OCI-LY1 (cell line): ENCODE data around the gene ST6GALNAC5.

Experiments used
- H2AFZ ChIP-seq: fragments of 200-600 bp; sonication (generic), shearing (Covaris generic); 2 replicates; pipeline ENCODE4 v1.6.0; 2014; ENCODE audit warnings: antibody characterized with exemption, mild to moderate bottlenecking, low read length
- H3F3A ChIP-seq: fragments of 200-600 bp; sonication (generic), shearing (Covaris generic); 2 replicates; pipeline ENCODE4 v1.6.0; 2014; ENCODE audit warnings: mild to moderate bottlenecking, antibody characterized with exemption, low read length, moderate library complexity; ENCODE audit not compliant: insufficient read depth
- H3K27ac ChIP-seq: fragments of 200-600 bp; sonication (generic); 2 replicates; pipeline ENCODE4 v1.5.1; 2014; ENCODE audit warnings: low read length, mixed run types, mild to moderate bottlenecking, low read depth; ENCODE audit not compliant: poor library complexity, severe bottlenecking
- H3K27me3 ChIP-seq: fragments of 200-600 bp; sonication (generic); 2 replicates; pipeline ENCODE4 v1.6.0; 2014; ENCODE audit warnings: antibody characterized with exemption, mild to moderate bottlenecking, low read length, moderate library complexity; ENCODE audit not compliant: insufficient read depth
- H3K36me3 ChIP-seq: fragments of 200-600 bp; sonication (generic); 2 replicates; pipeline ENCODE4 v1.6.1; 2014; ENCODE audit warnings: mild to moderate bottlenecking, antibody characterized with exemption, low read length, moderate library complexity, mixed read lengths; ENCODE audit not compliant: insufficient read depth
- H3K4me1 ChIP-seq: fragments of 200-600 bp; sonication (generic); 2 replicates; pipeline ENCODE4 v1.5.1; 2014; ENCODE audit warnings: mild to moderate bottlenecking, low read length, moderate library complexity; ENCODE audit not compliant: insufficient read depth, severe bottlenecking
- H3K4me2 ChIP-seq: fragments of 200-600 bp; sonication (generic), shearing (Covaris generic); 2 replicates; pipeline ENCODE4 v1.6.1; 2014; ENCODE audit warnings: low read length
- H3K4me3 ChIP-seq: fragments of 200-600 bp; sonication (generic); 2 replicates; pipeline ENCODE4 v1.5.1; 2014; ENCODE audit warnings: low read length, low read depth, mild to moderate bottlenecking, mixed read lengths; ENCODE audit not compliant: poor library complexity, severe bottlenecking
- H3K79me2 ChIP-seq: fragments of 200-600 bp; shearing (Covaris generic); 2 replicates; pipeline ENCODE4 v1.6.1; 2016; ENCODE audit warnings: mixed run types, low read length, mixed read lengths; ENCODE audit not compliant: insufficient read depth
- H3K9ac ChIP-seq: fragments of 200-600 bp; sonication (generic), shearing (Covaris generic); 2 replicates; pipeline ENCODE4 v1.6.1; 2014; ENCODE audit warnings: mild to moderate bottlenecking, low read length, mixed read lengths
- H3K9me2 ChIP-seq: fragments of 200-600 bp; sonication (generic), shearing (Covaris generic); 2 replicates; pipeline ENCODE4 v1.6.1; 2014; ENCODE audit warnings: low read depth, mild to moderate bottlenecking, low read length, mixed read lengths
- H3K9me3 ChIP-seq: fragments of 200-600 bp; shearing (Covaris generic); 2 replicates; pipeline ENCODE4 v1.6.1; 2014; ENCODE audit warnings: low read length, mixed read lengths
- H4K20me1 ChIP-seq: fragments of 200-600 bp; sonication (generic), shearing (Covaris generic); 2 replicates; pipeline ENCODE4 v1.6.0; 2016; ENCODE audit warnings: mild to moderate bottlenecking, low read length; ENCODE audit not compliant: insufficient read depth
- EZH2 ChIP-seq: fragments of 200-600 bp; sonication (generic), shearing (Covaris generic); IDR thresholded peaks from 2 replicates; pipeline ENCODE4 v1.8.0; 2017; ENCODE audit warnings: borderline replicate concordance, mixed run types, mild to moderate bottlenecking, antibody characterized with exemption, low read length, moderate library complexity, mixed read lengths
- TF ChIP-seq, protein P1 (sequence below): fragments of 200-600 bp; sonication (generic), shearing (Covaris generic); IDR thresholded peaks from 2 replicates; pipeline ENCODE4 v1.5.1; 2017; ENCODE audit warnings: mild to moderate bottlenecking, antibody characterized with exemption, low read length, moderate library complexity, mixed read lengths

ST6GALNAC5 gene

DNA sequence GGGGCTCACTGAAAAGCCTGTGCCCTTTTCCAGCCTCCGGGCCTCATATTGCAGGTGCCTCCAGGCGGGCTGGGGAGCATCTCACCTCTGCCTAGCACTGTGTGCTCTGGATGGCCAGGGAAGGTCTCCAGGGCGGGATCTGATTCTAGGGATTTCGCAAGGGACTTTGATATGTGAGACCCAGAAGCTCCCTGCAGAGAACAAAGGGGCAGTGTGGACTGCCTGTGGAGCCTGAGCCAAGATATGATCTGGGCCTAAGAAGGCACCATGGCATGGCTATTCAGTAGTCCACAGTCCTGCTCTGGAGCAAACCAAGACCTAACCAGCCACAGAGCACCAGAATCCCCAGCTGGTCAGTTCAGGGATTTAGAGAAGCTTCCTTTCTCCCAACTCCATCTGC, 157.2 kb downstream of the ST6GALNAC5 start:
- no peak for TF ChIP-seq EZH2
- TF ChIP-seq, protein P1, sequence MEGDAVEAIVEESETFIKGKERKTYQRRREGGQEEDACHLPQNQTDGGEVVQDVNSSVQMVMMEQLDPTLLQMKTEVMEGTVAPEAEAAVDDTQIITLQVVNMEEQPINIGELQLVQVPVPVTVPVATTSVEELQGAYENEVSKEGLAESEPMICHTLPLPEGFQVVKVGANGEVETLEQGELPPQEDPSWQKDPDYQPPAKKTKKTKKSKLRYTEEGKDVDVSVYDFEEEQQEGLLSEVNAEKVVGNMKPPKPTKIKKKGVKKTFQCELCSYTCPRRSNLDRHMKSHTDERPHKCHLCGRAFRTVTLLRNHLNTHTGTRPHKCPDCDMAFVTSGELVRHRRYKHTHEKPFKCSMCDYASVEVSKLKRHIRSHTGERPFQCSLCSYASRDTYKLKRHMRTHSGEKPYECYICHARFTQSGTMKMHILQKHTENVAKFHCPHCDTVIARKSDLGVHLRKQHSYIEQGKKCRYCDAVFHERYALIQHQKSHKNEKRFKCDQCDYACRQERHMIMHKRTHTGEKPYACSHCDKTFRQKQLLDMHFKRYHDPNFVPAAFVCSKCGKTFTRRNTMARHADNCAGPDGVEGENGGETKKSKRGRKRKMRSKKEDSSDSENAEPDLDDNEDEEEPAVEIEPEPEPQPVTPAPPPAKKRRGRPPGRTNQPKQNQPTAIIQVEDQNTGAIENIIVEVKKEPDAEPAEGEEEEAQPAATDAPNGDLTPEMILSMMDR, result no peak
- H2AFZ ChIP-seq, result no peak overlapping the region
- H3K4me2 ChIP-seq, result no peak overlapping the region
- no peaks in the 10 kb centered on the region for H4K20me1 ChIP-seq
- H3K9ac ChIP-seq, result no peak overlapping the region
- no peaks in the 10 kb centered on the region for H3K27me3 ChIP-seq
- no peaks in the 10 kb centered on the region for H3K4me1 ChIP-seq
- no peaks in the 10 kb centered on the region for H3K36me3 ChIP-seq
- no peaks in the 10 kb centered on the region for H3K79me2 ChIP-seq
- no peaks in the 10 kb centered on the region for H3F3A ChIP-seq
- H3K27ac ChIP-seq, result no peak overlapping the region
- H3K9me2 ChIP-seq, result no peaks in the 10 kb centered on the region
- no peaks in the 10 kb centered on the region for H3K9me3 ChIP-seq
- no peak overlapping the region for H3K4me3 ChIP-seq

DNA sequence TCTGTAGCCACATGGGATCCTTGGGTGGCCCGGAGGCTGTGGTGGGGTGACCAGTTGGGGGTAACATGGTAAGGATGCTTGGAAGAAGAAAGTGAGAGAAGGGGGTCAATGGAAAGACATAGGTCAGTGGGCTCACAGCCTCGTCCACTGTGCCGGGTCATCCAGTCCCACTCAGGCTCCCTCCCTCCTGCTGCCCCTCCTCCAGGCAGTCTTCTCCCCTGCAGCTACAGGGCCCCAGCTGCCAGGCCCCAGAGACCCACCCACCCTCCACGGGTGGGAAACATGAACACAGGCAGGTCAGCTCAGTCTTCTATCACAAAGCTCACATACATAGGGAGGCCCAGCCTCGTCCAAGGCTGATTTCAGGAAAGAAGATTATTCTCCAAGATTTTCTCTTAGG, 158.3 kb downstream of the ST6GALNAC5 start:
- no peaks in the 10 kb centered on the region for H3K79me2 ChIP-seq
- no peaks in the 10 kb centered on the region for H3K9me2 ChIP-seq
- H3F3A ChIP-seq, result no peaks in the 10 kb centered on the region
- no peaks in the 10 kb centered on the region for H3K27me3 ChIP-seq
- H3K9me3 ChIP-seq, result no peaks in the 10 kb centered on the region
- no peaks in the 10 kb centered on the region for H4K20me1 ChIP-seq
- H2AFZ ChIP-seq, result no peak overlapping the region
- TF ChIP-seq, protein P1, result no peak
- no peak for TF ChIP-seq EZH2
- no peak overlapping the region for H3K27ac ChIP-seq
- H3K36me3 ChIP-seq, result no peaks in the 10 kb centered on the region
- H3K4me2 ChIP-seq, result no peak overlapping the region
- H3K9ac ChIP-seq, result no peak overlapping the region
- no peak overlapping the region for H3K4me3 ChIP-seq
- H3K4me1 ChIP-seq, result no peaks in the 10 kb centered on the region

DNA sequence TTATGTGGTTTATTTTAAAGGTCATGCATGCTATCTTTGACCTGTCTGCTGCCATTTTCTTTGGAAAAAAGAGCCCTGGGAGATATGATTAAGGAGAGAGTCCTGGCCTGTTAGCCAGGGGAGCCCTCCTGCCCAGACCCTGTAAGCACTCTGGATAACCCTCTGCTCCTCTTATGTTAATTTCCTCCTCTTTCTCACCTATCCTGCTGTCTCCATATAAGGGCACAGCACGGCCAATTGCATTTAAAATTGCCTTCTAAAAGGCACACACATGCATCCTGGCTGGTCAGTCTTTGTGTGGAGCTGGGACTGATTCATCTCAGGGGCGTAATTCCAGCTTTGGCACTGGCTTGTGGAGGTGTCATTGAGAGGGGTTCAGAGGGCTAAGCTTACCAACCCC, 158.9 kb downstream of the ST6GALNAC5 start:
- Histone ChIP-seq H3K4me1 (no peaks in the 10 kb centered on the region), H3K27ac (no peak overlapping the region), H3F3A (no peaks in the 10 kb centered on the region), H3K4me3 (no peak overlapping the region), H4K20me1 (no peaks in the 10 kb centered on the region), H3K36me3 (no peaks in the 10 kb centered on the region), H3K9ac (no peak overlapping the region), H3K27me3 (no peaks in the 10 kb centered on the region), H3K9me2 (no peaks in the 10 kb centered on the region), H3K9me3 (no peaks in the 10 kb centered on the region), H3K79me2 (no peaks in the 10 kb centered on the region), H2AFZ (no peak overlapping the region), H3K4me2 (no peak overlapping the region)
- TF ChIP-seq, protein P1, result no peak
- TF ChIP-seq EZH2, result no peak
